ENCODE data around the gene DHX15. TPM values are rescaled to one million over a fixed set of nuclear protein-coding genes. Genes with fewer than 3 reads are reported as not detected.

DHX15 gene
- total and polyA plus RNA-seq, 9 of the 15 experiments (the other 6 are each of a cell fraction or from before 2014, with no cell fraction given), result 165 to 287 (median 208) TPM

DNA sequence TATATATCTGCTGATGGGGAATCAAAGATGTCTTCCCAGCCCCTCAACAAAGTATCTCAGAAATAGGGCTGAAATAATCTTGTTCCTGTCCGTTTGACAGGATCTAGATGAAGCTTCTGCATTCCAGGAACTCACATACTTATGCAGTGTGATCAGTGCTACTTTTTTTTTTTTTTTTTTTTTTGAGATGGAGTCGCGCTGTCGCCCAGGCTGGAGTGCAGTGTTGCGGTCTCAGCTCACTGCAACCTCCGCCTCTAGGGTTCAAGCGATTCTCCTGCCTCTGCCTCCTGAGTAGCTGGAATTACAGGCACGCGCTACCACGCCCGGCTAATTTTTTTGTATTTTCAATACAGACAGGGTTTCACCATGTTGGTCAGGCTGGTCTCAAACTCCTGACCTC, 36.4 kb downstream of the DHX15 start:
- ChIA-PET CTCF (ENCODE audit: low intra/inter-chr PET ratio) (no interaction called here), POLR2A (interaction anchor here (2.1 kb wide), 1 partner anchor 10 kb away, joined by 7 read pairs; no protein-coding TSS in a partner anchor)
- intact Hi-C loops (cut with micrococcal nuclease) (no loop called here), in situ Hi-C loops (cut with MboI) (no loop called here)
- peaks cover 22% of the 10 kb centered on the region for H4K20me1 ChIP-seq (replicated peaks; ENCODE audit: control insufficient read depth, insufficient read depth, low read length)
- TF ChIP-seq MEIS2 (IDR thresholded peaks at IDR 0.05; ENCODE audit: partially characterized antibody) (no peak), MCM3 (IDR thresholded peaks at IDR 0.05) (no peak), FOSL1 (tag; conservative IDR thresholded peaks at IDR 0.05) (no peak), CC2D1A (IDR thresholded peaks at IDR 0.05) (no peak)
- TF ChIP-seq, protein P1, sequence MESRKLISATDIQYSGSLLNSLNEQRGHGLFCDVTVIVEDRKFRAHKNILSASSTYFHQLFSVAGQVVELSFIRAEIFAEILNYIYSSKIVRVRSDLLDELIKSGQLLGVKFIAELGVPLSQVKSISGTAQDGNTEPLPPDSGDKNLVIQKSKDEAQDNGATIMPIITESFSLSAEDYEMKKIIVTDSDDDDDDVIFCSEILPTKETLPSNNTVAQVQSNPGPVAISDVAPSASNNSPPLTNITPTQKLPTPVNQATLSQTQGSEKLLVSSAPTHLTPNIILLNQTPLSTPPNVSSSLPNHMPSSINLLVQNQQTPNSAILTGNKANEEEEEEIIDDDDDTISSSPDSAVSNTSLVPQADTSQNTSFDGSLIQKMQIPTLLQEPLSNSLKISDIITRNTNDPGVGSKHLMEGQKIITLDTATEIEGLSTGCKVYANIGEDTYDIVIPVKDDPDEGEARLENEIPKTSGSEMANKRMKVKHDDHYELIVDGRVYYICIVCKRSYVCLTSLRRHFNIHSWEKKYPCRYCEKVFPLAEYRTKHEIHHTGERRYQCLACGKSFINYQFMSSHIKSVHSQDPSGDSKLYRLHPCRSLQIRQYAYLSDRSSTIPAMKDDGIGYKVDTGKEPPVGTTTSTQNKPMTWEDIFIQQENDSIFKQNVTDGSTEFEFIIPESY (CRISPR knock-in tag; IDR thresholded peaks at IDR 0.05), result peak; percentile 62; the same call in 1 of the 2 replicates
- no TSS peak for BruUV-seq (replicated peaks)
- H3K79me2 ChIP-seq (ENCODE audit: control insufficient read depth, insufficient read depth, low read length), result peaks cover 97% of the 10 kb centered on the region
- H3K36me3 ChIP-seq (ENCODE audit: control insufficient read depth, insufficient read depth, low read length), result peaks cover 92% of the 10 kb centered on the region
- no peak overlapping the region for H3K9ac ChIP-seq (ENCODE audit: insufficient read depth in 1 of 2, low read depth in 2 of 2, low read length in 2 of 2)
- FAIRE-seq, result no peak
- no peaks in the 10 kb centered on the region for H3K9me3 ChIP-seq (replicated peaks; ENCODE audit: control insufficient read depth, insufficient read depth, low read depth, low read length)
- WGBS (ENCODE audit: insufficient coverage, low coverage, missing lambda C conversion rate), result 50% methylated on average over 1 of the region's 11 CpGs
- H3K27ac ChIP-seq (ENCODE audit: extremely low read depth, low read depth, low read length), result no peak overlapping the region
- no peak for DNase-seq (ENCODE audit: extremely low read depth in 1 of 4, low spot score in 3 of 4)
- no peak overlapping the region for H3K4me3 ChIP-seq
- H3K9me1 ChIP-seq (ENCODE audit: control insufficient read depth, insufficient read depth, low read length), result peaks cover 3% of the 10 kb centered on the region
- no peak for ATAC-seq
- no peak overlapping the region for H3K4me2 ChIP-seq (ENCODE audit: insufficient read depth, low read length)
- no peak overlapping the region for H2AFZ ChIP-seq (ENCODE audit: low read depth, low read length)
- peaks cover 0 to 12% of the 10 kb centered on the region in 2 experiments; a peak in 3 of 5 replicates for H3K4me1 ChIP-seq (replicated peaks in 1 of 2; ENCODE audit: control insufficient read depth in 2 of 2, insufficient read depth in 2 of 2, low read length in 2 of 2)
- no peaks in the 10 kb centered on the region for H3K27me3 ChIP-seq (ENCODE audit: control insufficient read depth in 2 of 2, insufficient read depth in 2 of 2, low read length in 2 of 2)

All from K562 (cell line).